Activated CD4-positive, alpha-beta memory T cell treated with anti-CD3 and anti-CD28 coated beads, Interleukin-2, amount 10 ng/mL, durations not matched to agents 7 days and 5 days (primary cell): ENCODE measurements around the gene TRPV4. TPM values are rescaled to one million over a fixed set of nuclear protein-coding genes. Genes with fewer than 3 reads are reported as not detected.

Experiments
- CTCF ChIA-PET: fragments of 350-600 bp; sonication (Branson Sonifier 250); formaldehyde crosslinking; loops from one replicate; lab custom pipeline; 2021; ENCODE audit warnings: antibody characterized with exemption, inconsistent platforms; lab: Charles Lee
- POLR2A ChIA-PET: fragments of 350-600 bp; sonication (Branson Sonifier 250); formaldehyde crosslinking; loops from one replicate; lab custom pipeline; 2021; ENCODE audit warnings: antibody characterized with exemption; lab: Charles Lee
- DNase-seq: peaks from one replicate; pipeline ENCODE4 v3.0.0-alpha.2; 2020
- H3K27ac Mint-ChIP-seq: one replicate; pipeline ENCODE4 v1.8.0; 2021; ENCODE audit warnings: mild to moderate bottlenecking, mixed read lengths
- H3K27me3 Mint-ChIP-seq: one replicate; pipeline ENCODE4 v1.8.0; 2021; ENCODE audit warnings: mixed read lengths
- H3K36me3 Mint-ChIP-seq: one replicate; pipeline ENCODE4 v1.8.0; 2021; ENCODE audit warnings: low read depth, mixed read lengths
- H3K4me1 Mint-ChIP-seq: one replicate; pipeline ENCODE4 v1.8.0; 2021; ENCODE audit warnings: mixed read lengths
- H3K4me3 Mint-ChIP-seq: one replicate; pipeline ENCODE4 v1.8.0; 2021; ENCODE audit warnings: mild to moderate bottlenecking, mixed read lengths
- H3K9me3 Mint-ChIP-seq: one replicate; pipeline ENCODE4 v1.8.0; 2021; ENCODE audit warnings: mixed read lengths
- total RNA-seq, 2 experiments: library from RNA; stranded (reverse); gene quantifications; one replicate each; pipeline ENCODE4 v1.2.3, GENCODE V29; 2021

Gene TRPV4
- total RNA-seq, 2 experiments from 2014 or later: not detected

DNA sequence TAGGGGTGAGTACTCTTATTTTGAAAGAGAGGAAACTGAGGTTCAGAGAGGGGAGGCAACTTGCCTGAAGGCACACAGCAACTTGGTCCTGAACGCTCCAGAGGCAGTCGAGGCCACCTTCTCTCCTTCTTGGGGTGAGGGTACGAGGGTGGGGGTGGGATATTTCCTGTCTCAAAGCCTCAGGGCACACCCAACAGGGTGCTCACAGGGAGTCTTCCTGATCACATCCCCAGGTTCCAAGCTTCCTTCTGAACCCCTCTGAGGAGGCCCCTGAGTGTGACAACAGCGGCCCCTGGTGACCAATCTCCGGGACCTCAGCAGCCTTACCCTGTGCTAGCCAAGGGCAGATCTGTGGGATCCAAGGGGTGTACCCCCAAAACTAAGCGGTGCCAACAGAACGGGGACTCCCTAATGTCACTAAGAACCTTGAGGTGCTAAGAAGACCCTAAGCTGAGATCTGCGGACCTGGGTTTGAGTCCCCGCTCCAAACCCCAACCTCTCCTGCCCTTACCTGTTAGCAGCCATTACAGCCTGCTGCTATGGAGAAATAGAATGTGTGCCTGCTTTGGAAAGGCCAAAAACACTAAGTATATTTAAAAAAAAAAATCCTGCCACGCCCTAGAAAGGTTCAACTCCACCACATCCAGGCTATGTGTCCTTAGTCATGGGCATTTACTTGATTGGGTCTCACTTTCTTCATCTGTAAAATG is 57.9 kb downstream of the TRPV4 start:
- CTCF ChIA-PET: interaction anchor here (0.6 to 6.8 kb wide), 11 partner anchors 27 to 354 kb away, joined by 3 to 55 read pairs (median 4); no protein-coding TSS in a partner anchor

DNA sequence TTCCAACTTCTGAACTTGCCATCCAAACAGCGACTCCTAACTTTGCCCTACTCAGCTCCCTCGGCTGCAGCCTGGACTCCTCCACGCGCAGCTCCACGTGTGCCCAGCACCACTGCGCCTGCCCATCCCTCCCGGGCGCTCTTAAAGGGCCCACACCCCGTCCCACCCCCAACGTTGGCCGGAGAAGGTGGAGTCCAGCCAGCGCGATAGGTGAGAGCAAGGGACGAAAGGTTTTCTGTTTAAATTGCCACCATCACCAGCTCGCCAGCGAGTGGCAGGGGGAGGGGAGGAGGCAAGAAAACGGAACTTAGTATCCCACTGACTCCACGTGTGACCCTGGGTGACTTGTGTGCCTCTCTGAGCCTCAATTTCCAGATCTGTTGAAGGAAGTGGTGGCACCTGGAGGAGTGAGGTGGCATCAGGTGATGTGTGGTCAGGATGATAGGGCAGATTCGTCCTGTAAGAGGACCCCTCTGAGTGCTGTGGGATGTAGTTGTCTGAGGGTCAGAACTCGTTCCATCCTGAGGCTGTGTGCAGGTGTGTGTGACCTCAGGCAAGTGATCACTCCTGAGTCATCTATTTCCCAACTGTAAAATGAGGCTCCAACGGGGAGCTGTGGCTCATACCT is 59.7 kb downstream of the TRPV4 start:
- POLR2A ChIA-PET: no interaction called here
- Mint-ChIP-seq H3K4me1 (peaks cover 6% of the 10 kb centered on the region), H3K36me3 (no peaks in the 10 kb centered on the region), H3K27me3 (peaks cover 10% of the 10 kb centered on the region), H3K9me3 (no peaks in the 10 kb centered on the region), H3K27ac (no peak overlapping the region), H3K4me3 (no peak overlapping the region)
- CTCF ChIA-PET: interaction anchor here (1.0 to 6.8 kb wide), 6 partner anchors 38 to 342 kb away, joined by 3 to 55 read pairs (median 4); no protein-coding TSS in a partner anchor
- DNase-seq: no peak

More for the DNA sequence above, 57.9 kb downstream of the TRPV4 start:
- Mint-ChIP-seq H3K27ac (no peak overlapping the region), H3K27me3 (peaks cover 10% of the 10 kb centered on the region), H3K4me3 (no peak overlapping the region), H3K9me3 (no peaks in the 10 kb centered on the region), H3K4me1 (peaks cover 6% of the 10 kb centered on the region), H3K36me3 (no peaks in the 10 kb centered on the region)
- POLR2A ChIA-PET: interaction anchor here (0.6 kb wide), 1 partner anchor 1127 kb away, joined by 3 read pairs; no protein-coding TSS in a partner anchor
- peak; percentile 73 for DNase-seq

DNA sequence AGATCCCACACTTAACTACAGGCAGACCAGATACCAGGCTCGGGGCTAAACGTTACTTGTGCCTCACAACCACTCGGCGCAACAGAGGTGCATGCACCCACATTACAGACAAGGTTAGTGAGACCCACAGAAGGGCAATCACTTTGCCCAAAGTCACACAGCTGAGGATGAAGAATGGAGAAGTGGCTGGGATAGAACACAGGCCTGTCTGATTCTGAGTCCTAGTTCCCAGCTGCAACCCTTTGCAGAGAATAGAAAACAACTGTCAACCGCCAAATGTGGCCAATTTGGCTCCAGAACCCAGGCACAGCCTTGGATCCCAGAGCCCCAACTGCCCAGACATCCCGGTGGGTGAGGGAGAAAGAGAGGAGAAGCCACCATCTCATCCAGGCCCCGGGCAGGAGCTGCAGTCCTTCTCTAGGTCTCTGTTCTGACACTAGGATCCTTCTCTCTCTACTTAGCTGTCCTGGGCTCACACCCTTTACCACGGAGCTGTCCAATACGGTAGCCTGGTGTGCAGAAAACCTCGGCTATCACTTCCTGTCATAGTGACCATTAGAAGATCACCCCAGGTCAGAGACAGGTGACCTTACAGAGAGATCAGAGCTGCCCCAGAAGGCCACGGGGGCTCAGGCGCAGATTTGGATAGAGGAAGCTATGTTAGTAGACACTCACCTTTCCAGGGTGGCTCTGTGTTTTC is 60.4 kb downstream of the TRPV4 start:
- Mint-ChIP-seq H3K27ac (no peak overlapping the region), H3K9me3 (no peaks in the 10 kb centered on the region), H3K27me3 (peaks cover 10% of the 10 kb centered on the region), H3K4me3 (no peak overlapping the region), H3K36me3 (no peaks in the 10 kb centered on the region), H3K4me1 (peaks cover 6% of the 10 kb centered on the region)
- ChIA-PET CTCF (interaction anchor here (1.0 to 6.8 kb wide), 5 partner anchors 60 to 341 kb away, joined by 3 to 55 read pairs (median 3); no protein-coding TSS in a partner anchor), POLR2A (no interaction called here)
- DNase-seq: no peak

DNA sequence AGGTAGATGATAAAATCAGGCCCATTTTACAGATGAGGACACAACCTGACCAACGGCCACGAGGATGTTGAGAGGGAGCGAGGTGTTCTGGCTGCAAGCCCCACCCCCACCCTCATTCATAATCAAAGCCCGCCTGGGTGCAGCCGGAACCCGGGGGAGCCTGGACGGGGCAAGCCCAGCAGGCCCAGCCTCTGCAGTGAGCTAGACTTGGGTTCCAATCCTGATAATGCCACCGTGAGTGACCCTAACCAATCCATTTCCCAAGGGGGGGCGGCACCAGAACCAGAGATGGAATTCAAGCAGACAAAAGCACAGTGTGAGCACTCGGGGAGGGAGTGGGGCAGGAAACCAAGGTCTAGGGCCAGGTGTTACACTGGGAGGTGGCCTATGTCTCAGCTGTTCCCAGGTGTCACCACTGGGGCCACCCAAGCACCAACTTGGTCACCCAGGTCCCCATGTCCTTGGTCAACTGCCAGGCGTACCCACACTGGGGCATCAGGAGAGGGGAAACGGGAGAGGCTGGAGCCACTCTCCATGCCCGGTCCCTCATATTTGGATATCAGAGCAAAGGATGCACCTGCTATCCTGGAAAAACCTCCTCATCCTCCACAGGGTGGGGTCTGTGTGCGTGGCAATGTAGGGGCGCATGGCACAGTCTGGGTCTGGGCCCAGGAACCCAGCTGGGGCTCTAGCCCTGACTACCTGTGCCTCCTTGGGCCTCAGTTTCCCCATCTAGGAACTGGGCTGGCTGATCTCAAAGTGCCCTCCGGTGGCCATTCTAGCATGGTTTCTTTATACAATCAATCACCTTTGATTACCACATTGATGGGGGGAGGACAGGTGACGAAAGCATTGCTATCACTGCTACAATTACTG is 61.2 kb downstream of the TRPV4 start:
- CTCF ChIA-PET: interaction anchor here (0.6 to 6.8 kb wide), 4 partner anchors 59 to 253 kb away, joined by 3 to 55 read pairs (median 3); no protein-coding TSS in a partner anchor
- POLR2A ChIA-PET: no interaction called here

DNA sequence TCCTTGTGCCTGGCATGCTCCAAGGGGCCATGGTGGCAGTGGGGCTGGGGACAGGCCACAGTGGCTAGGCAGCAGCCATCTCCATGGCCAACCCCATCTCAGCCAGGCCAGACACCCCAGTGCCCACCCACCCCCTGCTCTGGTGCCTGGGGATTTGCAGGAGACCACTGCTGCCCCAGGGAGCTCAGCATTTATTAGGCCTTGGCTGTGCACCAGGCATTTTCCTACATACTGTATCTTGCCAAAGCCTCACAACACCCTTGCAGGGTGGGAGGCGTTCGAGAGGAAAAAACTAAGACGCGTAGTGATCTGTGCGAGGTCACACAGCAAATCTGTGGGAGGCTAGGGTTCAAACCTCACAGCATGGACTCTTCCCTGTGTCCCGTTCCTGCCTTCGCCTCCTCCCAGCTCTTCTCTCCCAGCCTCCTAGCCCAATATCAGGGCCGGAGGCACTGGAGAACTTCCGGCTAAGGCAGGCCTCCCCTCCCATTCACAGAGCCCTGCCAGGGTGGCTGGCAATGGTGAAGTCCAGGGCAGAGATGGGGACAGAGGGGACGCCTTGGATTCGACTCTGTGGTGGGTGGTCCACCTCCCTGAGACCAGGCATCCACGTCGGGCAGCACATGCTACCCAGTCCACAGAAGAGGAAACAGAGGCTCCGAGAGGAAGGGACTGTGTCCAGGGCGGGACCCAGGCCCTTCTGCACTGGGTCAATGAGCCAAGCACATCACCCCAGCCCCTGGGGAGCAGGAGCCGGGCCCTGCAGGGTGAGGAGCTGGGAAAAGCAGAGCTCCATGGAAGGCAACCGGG is 62.1 kb downstream of the TRPV4 start:
- no peak overlapping the region for H3K27ac Mint-ChIP-seq
- H3K4me3 Mint-ChIP-seq: no peak overlapping the region
- no peaks in the 10 kb centered on the region for H3K36me3 Mint-ChIP-seq
- peaks cover 2% of the 10 kb centered on the region for H3K4me1 Mint-ChIP-seq
- POLR2A ChIA-PET: no interaction called here
- peaks cover 13% of the 10 kb centered on the region for H3K27me3 Mint-ChIP-seq
- H3K9me3 Mint-ChIP-seq: no peaks in the 10 kb centered on the region
- CTCF ChIA-PET: no interaction called here
- no peak for DNase-seq

More for the DNA sequence above, 61.2 kb downstream of the TRPV4 start:
- no peak overlapping the region for H3K27ac Mint-ChIP-seq
- no peak overlapping the region for H3K4me3 Mint-ChIP-seq
- H3K4me1 Mint-ChIP-seq: peaks cover 2% of the 10 kb centered on the region
- no peaks in the 10 kb centered on the region for H3K36me3 Mint-ChIP-seq
- DNase-seq: no peak
- peaks cover 10% of the 10 kb centered on the region for H3K27me3 Mint-ChIP-seq
- no peaks in the 10 kb centered on the region for H3K9me3 Mint-ChIP-seq

DNA sequence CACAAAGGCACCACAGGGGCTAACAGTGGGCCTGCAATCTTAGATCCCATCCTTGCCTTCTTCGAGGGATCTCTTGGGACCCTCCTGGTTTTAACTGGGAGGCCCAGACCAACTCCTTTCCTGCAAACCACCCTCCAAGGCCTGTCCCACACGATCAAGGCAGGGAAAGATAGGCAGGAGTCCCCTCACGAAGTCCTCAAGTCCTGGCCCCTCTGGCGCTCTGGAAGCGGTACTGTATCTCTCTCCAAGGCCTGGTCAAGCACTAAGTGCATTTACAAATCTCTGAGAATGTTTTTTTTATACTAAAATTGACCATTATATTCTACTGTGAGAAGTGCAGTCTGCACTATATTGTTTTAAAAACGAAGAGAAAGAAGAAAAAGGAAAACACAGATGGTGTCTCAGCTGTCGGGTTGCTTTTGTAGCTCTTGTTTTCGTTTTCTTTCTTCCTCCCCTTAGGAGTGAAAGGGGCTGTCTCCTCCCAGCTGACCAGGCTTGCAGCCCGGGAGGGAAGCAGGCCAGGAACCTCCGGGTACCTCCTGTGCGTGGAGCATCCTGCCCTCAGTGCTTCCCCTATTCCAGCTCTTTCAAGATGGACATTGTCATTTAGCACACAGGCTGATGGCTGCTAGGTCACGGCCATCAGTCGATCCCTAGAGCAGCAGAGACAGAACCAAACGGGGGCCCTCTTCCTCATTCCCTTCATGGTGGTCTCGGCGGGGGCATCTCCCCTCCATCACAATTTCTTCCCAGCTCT is 62.9 kb downstream of the TRPV4 start:
- DNase-seq: no peak
- Mint-ChIP-seq H3K27ac (no peak overlapping the region), H3K27me3 (peaks cover 16% of the 10 kb centered on the region), H3K36me3 (no peaks in the 10 kb centered on the region), H3K4me3 (no peak overlapping the region), H3K4me1 (peaks cover 2% of the 10 kb centered on the region), H3K9me3 (no peaks in the 10 kb centered on the region)
- POLR2A ChIA-PET: no interaction called here
- CTCF ChIA-PET: no interaction called here

DNA sequence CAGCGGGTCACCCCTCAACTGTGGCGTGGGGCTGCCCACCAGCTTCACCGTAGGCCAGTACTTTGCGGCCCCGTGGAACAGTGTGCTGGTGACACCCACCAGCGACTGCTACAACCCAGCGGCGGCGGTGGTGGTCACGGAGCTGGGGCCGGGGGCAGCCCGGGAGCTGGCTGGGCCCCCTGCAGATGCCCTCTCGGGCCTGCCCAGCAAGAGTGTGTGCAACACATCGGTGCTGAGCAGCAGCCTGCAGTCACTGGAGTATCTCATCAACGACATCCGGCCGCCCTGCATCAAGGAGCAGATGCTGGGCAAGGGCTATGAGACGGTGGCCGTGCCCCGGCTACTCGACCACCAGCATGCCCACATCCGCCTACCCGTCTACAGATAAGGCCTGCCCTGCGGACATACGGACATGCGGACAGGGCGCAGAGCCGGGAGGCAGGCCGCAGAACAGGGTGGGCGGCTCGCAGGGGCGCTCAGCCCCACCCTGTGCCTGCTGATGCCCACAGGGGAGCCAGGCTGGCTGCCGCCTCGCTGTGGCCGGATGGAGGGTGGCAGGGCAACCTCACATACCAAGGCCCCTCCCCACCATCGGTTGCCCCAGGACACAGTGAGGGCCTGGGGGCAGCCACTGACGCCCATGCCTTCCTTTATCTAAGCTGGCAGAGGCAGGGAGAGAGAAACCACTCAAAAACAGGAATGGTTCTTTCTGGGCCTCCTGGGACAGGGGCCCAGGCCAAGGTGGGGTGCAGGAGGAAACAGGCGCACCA is 64.1 kb downstream of the TRPV4 start:
- no peaks in the 10 kb centered on the region for H3K9me3 Mint-ChIP-seq
- H3K4me1 Mint-ChIP-seq: peaks cover 2% of the 10 kb centered on the region
- H3K36me3 Mint-ChIP-seq: no peaks in the 10 kb centered on the region
- H3K27me3 Mint-ChIP-seq: peaks cover 16% of the 10 kb centered on the region
- POLR2A ChIA-PET: no interaction called here
- DNase-seq: no peak
- H3K27ac Mint-ChIP-seq: no peak overlapping the region
- H3K4me3 Mint-ChIP-seq: no peak overlapping the region
- CTCF ChIA-PET: no interaction called here

DNA sequence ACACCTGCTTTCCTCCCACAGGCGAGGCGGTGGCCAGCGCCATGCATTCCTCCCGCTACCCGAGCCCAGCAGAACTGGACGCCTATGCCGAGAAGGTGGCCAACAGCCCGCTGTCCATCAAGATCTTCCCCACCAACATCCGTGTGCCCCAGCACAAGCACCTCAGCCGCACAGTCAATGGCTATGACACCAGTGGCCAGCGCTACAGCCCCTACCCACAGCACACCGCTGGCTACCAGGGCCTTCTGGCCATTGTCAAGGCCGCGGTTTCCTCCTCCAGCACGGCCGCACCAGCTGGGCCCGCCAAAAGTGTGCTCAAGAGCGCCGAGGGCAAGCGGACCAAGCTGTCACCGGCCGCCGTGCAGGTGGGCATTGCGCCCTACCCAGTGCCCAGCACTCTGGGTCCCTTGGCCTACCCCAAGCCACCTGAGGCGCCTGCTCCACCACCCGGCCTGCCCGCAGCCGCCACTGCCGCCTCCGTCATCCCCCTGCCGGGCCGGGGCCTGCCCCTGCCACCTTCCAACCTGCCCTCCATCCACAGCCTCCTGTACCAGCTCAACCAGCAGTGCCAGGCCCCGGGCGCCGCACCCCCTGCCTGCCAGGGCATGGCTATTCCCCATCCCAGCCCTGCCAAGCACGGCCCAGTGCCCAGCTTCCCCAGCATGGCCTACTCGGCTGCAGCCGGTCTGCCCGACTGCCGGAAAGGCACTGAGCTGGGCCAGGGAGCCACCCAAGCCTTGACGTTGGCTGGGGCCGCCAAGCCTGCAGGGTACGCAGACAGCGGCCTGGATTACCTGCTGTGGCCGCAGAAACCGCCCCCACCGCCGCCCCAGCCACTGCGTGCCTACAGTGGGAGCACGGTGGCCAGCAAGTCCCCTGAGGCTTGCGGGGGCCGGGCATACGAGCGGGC is 65.0 kb downstream of the TRPV4 start:
- Mint-ChIP-seq H3K9me3 (peaks cover 4% of the 10 kb centered on the region), H3K27ac (no peak overlapping the region), H3K4me3 (no peak overlapping the region), H3K4me1 (peaks cover 6% of the 10 kb centered on the region), H3K27me3 (peaks cover 10% of the 10 kb centered on the region), H3K36me3 (no peaks in the 10 kb centered on the region)
- CTCF ChIA-PET: no interaction called here
- POLR2A ChIA-PET: no interaction called here
- no peak for DNase-seq

DNA sequence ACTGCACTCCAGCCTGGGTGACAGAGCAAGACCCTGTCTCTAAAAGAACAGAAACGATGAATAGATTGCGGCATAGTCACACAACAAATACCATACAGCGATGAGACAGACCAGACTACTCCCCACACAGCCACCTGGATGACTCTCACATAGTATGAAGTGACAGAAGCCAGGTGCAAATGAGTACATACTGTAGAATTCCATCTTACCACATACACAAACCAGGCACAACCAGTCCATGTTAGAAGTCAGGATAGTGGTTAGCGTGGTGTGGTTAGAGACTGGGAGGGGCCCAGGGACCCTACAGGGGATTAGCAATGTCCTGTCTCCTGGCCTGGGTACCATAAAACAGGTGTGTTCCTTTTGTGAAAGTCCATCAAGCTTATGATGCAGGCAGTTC is 65.7 kb downstream of the TRPV4 start:
- peaks cover 11% of the 10 kb centered on the region for H3K4me1 Mint-ChIP-seq
- H3K27me3 Mint-ChIP-seq: peaks cover 6% of the 10 kb centered on the region
- no peaks in the 10 kb centered on the region for H3K36me3 Mint-ChIP-seq
- ChIA-PET POLR2A (no interaction called here), CTCF (no interaction called here)
- peaks cover 6% of the 10 kb centered on the region for H3K9me3 Mint-ChIP-seq
- DNase-seq: no peak
- H3K4me3 Mint-ChIP-seq: no peak overlapping the region
- H3K27ac Mint-ChIP-seq: no peak overlapping the region

DNA sequence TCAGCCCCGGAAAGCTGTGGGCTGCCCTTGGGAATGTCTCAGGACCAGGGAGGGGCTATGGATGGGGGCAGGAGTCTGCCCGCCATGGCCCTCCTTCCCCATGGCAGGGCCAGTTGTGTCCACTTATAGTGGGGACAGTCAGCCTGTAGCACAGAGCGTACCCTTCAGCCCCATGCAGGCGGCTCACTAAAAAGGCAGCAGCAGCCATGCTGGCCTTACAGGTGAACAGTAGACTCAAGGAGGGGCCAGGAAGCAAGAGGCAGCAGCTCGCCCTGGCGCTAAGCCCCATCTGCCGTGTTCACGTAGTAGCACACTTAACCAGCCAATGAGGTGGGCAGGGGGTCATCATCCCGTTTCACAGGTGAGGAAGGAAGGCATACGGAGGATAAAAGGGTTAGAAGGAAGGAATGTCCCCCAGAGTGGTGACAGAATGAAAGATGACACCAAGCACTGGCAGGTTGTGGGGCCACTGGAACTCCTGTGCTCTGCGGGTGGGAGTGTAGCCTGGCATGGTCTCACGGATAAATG is 66.9 kb downstream of the TRPV4 start:
- no peaks in the 10 kb centered on the region for H3K36me3 Mint-ChIP-seq
- CTCF ChIA-PET: no interaction called here
- no peak overlapping the region for H3K4me3 Mint-ChIP-seq
- peaks cover 12% of the 10 kb centered on the region for H3K4me1 Mint-ChIP-seq
- POLR2A ChIA-PET: no interaction called here
- H3K27ac Mint-ChIP-seq: no peak overlapping the region
- no peak for DNase-seq
- H3K9me3 Mint-ChIP-seq: peaks cover 6% of the 10 kb centered on the region
- H3K27me3 Mint-ChIP-seq: peaks cover 6% of the 10 kb centered on the region
